ENCODE results near the gene OBSCN. TPM values are rescaled to one million over a fixed set of nuclear protein-coding genes. Genes with fewer than 3 reads are reported as not detected.

The OBSCN gene
- total RNA-seq, 1 donor from 2014 or later: 316 TPM

DNA sequence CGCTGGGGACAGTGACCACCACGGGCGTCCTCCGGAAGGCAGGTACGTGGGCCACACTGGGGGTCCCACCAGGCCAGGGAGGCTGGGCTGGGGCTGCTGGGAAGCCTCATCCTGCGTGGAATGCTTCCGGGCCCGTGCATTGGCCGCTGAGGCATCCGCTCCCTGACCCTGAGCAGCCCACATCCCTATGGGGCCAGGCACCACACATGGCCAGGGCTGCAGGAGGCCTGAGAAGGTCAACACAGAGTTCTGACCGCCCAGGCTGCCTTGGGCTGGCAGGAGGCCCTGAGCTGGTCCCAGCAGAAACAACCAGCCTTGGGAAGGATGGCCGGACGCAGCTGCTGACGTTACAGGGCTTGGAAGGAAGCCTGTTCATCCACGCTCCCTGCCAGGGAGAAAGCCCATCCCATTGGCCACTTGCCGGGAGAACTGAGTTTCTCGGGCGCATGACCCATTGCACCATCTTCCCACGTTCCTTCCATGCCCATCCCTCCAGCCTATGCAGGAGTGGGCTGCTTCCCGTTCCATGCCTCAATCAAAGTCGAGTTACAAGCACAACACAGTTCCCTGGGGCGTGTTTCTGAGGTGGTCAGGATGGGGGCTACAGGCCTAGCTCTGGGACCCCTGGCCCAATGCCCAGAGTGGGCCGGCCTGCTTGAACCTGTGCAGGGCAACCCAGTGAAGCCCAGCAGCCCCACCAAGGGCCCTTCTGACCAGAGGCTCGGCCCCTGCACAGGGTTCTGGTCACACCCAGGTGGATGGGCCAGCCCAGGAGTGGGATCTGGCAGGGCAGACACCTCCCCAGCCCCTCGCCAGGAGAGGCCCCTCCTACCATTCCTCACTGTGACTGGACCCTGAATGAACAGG, 167.1 kb downstream of the OBSCN start:
- intact Hi-C loops (cut with DNase I): no loop called here
- ATAC-seq (ENCODE audit: poor library complexity): peak; percentile 63

DNA sequence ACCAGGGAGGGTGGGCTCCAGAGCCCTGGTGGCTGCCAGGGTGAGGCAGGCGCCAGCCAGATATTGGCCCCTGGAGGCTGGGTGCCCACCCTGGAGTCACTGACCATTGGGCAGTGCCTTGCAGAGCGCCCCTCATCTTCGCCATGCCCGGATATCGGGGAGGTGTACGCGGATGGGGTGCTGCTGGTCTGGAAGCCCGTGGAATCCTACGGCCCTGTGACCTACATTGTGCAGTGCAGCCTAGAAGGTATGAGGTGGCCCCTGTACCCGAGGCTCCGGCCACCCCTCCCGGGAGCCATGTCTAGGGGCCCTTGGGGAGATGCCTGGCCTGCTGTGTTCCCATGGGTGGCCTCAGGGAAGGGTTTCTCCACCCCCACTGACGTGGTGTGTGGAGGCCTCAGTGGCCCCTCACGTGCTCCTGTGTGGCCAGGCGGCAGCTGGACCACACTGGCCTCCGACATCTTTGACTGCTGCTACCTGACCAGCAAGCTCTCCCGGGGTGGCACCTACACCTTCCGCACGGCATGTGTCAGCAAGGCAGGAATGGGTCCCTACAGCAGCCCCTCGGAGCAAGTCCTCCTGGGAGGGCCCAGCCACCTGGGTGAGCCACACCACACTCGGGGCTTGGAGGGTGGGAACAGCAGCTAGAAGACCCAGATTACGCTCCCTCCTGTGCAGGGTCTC, 167.9 kb downstream of the OBSCN start:
- peak; percentile 32 for DNase-seq
- ATAC-seq (ENCODE audit: poor library complexity): no peak
- intact Hi-C loops (cut with DNase I): no loop called here

More for the DNA sequence above, 167.1 kb downstream of the OBSCN start:
- DNase-seq: peak; percentile 94

DNA sequence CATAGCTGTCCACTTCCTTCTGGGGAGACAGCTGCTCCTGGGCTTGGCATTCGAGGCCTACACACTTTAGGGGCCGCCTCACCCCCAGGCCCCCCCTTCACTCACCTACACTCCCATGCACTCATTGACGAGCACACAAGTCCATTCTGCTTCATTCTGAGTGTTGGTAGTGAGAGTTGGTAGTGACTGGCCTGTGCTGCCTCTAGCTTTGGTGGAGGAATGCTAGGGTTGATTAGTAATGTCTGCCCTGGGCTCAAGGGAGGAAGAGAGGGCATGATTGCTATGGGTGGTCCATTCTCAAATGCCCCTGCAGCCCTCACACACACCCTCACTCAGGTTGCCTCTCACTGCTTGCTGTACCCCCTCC, 168.4 kb downstream of the OBSCN start:
- intact Hi-C loops (cut with DNase I): no loop called here
- no peak for ATAC-seq (ENCODE audit: poor library complexity)
- DNase-seq: no peak

DNA sequence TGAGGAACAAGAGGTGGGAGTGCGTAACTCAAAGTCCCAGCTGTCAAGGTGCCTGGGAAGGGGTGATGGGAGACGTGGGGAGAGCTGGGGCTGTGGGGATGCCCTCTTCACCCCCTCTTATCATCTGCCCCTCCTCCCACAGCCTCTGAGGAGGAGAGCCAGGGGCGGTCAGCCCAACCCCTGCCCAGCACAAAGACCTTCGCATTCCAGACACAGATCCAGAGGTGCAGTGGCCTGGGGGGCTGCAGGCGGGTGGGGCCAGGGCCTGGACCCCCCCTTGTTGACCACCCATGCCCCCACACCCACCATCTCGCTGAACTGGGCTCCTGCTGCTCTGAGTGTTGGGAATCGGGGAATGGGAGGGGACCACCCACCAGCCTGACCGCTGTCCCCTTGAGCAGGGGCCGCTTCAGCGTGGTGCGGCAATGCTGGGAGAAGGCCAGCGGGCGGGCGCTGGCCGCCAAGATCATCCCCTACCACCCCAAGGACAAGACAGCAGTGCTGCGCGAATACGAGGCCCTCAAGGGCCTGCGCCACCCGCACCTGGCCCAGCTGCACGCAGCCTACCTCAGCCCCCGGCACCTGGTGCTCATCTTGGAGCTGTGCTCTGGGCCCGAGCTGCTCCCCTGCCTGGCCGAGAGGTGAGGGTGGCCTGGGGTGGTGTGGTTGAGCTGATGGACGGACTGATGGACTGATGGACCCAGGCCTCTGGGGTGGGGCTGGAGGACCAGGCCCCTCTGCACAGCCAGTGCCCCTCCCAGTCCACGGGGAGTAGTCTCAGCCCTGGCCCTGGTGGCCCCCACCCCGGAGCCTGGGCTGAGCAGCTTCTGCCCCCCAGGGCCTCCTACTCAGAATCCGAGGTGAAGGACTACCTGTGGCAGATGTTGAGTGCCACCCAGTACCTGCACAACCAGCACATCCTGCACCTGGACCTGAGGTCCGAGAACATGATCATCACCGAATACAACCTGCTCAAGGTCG, 169.1 kb downstream of the OBSCN start:
- intact Hi-C loops (cut with DNase I): no loop called here
- ATAC-seq (ENCODE audit: poor library complexity): no peak
- peak; percentile 37 for DNase-seq

DNA sequence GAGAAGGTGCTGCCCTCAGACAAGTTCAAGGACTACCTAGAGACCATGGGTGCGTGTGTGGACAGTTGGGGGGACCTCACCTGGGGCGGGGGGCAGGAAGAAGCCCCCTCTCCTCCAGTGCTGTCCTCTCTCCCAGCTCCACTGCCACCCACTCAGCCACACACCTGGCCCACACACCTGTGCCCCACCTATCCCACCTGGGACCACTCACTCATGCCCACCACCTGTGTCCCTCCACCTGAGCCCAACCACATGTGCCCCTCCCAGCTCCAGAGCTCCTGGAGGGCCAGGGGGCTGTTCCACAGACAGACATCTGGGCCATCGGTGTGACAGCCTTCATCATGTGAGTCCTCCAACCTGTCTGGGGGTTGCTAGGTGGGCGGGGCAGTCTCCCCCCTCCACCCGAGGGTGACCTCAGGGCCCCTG, 169.8 kb downstream of the OBSCN start:
- DNase-seq (no peak), ATAC-seq (ENCODE audit: poor library complexity) (no peak)
- intact Hi-C loops (cut with DNase I): no loop called here

DNA sequence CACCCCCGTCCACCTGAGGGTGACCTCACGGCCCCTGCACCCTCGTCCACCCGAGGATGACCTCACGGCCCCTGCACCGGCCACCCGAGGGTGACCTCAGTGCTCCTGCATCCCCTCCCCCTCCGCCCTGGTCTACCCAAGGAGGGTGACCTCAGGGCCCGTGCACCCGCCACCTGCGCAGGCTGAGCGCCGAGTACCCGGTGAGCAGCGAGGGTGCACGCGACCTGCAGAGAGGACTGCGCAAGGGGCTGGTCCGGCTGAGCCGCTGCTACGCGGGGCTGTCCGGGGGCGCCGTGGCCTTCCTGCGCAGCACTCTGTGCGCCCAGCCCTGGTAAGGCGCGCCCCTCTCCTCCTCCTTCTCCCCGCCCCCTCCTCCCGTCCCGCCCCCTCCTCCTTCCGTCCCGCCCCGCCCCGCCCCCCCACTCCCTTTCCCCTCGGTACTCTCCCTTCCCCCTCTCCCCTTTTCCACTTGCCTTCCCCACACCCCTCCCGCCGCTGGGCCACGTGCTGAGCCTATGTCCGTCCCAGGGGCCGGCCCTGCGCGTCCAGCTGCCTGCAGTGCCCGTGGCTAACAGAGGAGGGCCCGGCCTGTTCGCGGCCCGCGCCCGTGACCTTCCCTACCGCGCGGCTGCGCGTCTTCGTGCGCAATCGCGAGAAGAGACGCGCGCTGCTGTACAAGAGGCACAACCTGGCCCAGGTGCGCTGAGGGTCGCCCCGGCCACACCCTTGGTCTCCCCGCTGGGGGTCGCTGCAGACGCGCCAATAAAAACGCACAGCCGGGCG, 170.4 kb downstream of the OBSCN start:
- intact Hi-C loops (cut with DNase I): no loop called here

DNA sequence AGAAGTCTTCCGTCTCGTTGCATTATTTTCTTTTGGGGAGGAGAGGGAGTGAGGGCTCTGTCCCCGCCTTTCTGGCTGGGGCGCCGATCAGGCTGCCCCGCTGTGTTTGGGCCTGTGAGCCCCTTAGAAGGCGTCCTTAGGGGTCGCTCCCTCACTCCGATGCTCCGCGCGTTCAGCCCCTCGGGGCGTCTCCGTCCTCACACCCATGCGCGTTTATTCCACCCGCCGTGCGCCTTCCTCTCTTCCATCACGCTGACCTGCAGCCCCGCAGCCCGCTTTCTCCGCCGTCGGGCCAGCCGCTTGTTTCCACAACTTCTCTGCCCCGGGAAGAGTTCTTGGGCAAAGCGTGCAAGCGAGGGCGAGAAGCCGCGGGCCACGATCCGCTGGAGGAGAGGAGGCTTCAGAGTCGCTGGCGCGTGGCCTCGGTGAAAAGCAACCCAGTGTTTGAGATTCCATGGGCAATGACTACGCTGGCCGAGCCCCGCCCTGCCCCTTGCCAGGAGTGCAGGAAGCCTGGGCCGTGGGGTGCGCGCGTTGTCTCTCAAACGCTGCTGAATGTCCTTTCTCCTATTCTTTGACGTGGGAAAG, 171.1 kb downstream of the OBSCN start:
- intact Hi-C loops (cut with DNase I): no loop called here
- ATAC-seq (ENCODE audit: poor library complexity): no peak
- DNase-seq: peak; percentile 63

More for the DNA sequence above, 170.4 kb downstream of the OBSCN start:
- peak; percentile 89 for DNase-seq
- peak; percentile 41 for ATAC-seq (ENCODE audit: poor library complexity)

DNA sequence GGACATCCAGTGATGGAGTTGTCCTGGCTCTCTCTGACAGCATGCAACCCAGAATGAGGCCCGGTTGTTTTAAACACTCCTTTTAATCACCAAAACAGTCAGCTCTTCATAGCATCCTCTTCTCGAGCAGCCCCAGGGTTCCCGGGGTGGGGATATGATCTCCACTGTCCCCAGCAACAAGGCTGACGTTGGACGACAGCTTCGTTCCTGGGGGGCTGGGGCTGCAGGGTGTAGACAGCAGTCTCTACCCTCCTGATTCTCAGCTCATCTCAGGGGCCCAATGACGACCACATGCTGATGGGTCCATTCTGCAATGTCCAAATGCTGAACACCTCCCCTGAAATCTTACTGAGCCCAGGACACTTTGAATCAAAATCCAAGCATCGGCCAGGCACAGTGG, 171.8 kb downstream of the OBSCN start:
- intact Hi-C loops (cut with DNase I): no loop called here
- no peak for DNase-seq
- ATAC-seq (ENCODE audit: poor library complexity): no peak

DNA sequence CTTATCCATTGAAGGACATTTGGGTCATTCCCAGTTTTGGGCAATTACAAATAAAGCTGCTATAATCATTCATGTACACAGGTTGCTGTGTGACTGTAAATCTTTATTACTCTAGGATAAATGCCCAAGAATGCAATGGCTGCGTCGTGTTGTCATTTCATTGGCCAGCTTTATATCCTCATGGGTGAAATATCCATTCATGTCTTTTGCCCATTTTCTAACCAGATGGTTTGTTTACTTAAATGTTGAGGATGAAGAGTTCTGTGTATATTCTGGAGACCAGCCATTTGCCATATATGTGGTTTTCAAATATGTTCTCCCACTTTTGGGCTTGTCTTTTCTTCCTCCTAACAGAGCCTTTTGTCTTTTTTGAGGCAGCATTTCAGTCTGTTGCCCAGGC, 173.5 kb downstream of the OBSCN start:
- no peak for ATAC-seq (ENCODE audit: poor library complexity)
- intact Hi-C loops (cut with DNase I): no loop called here
- DNase-seq: no peak

DNA sequence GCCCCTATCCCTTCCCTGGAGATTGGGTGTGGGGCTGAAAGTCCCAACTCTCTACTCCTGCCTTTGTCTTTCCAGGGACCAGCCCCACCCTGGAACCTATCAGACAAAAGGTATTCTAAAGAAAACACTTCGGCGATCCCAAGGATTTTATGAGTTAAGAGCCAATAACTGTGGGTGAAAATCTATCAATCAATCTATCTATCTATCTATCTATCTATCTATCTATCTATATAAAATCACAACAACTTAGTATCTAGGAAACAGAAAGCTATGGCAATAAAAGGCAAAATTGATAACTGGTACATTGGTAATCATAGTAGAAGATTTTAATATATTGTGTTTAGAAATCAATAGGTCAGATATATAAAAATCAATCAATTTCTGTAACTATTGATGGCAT, 175.9 kb downstream of the OBSCN start:
- ATAC-seq (ENCODE audit: poor library complexity) (no peak), DNase-seq (no peak)
- intact Hi-C loops (cut with DNase I): no loop called here

DNA sequence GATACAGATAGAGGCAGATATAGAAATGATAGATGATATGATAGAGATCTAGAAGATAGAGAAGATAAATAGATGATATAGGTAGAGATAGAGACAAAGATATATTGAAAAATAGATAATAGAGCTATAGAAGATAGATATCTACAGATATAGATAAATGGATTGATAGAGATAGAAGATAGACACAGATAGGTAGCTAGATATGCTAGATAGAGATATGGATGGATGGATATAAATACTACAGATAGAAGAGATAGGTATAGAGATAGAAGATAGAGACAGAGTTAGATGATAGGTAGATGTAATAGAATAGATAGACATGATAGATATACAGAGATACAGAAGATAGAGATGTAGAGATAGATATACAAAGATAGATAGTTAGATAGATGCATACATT, 177.4 kb downstream of the OBSCN start:
- intact Hi-C loops (cut with DNase I): no loop called here
- DNase-seq: no peak
- no peak for ATAC-seq (ENCODE audit: poor library complexity)

DNA sequence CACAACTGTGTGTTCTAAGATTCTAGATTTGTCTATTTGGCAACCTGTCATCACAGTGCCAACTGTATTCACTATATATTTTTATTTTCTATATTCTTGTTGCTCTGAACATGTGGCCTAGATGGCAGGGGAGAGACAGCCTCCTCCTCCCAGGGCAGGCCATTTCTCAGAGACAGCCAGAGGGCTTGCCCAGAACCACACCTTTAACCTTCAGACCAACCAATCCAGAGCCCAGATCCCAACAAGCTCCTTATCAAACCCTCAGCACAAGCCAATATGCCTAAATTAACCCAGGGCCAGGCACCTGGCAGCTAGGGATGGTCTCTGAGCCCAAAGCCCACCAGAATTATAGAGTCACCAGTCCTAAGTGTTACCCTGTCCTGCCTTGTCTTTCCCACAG, 179.5 kb downstream of the OBSCN start:
- no peak for ATAC-seq (ENCODE audit: poor library complexity)

DNA sequence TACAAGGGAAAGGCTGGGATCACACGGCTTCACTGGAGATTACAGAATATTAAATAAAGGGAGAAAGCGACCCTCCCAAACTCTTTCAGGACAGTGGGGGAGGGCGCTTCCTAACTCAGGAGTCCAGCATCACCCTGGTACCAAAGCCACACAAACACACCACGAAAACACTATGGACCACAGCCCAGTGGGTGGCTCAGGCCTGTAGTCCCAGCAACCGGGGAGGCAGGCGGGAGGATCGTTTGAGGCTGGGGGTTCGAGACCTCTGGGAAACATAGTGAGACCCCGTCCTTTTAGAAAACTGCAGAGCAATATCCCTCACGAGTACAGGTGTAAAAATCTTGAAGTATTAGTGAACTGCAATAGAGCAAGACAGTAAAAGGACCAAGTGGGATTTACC, 182.8 kb downstream of the OBSCN start:
- intact Hi-C loops (cut with DNase I): no loop called here
- DNase-seq: no peak
- ATAC-seq (ENCODE audit: poor library complexity): no peak

More for the DNA sequence above, 179.5 kb downstream of the OBSCN start:
- intact Hi-C loops (cut with DNase I): no loop called here
- no peak for DNase-seq

DNA sequence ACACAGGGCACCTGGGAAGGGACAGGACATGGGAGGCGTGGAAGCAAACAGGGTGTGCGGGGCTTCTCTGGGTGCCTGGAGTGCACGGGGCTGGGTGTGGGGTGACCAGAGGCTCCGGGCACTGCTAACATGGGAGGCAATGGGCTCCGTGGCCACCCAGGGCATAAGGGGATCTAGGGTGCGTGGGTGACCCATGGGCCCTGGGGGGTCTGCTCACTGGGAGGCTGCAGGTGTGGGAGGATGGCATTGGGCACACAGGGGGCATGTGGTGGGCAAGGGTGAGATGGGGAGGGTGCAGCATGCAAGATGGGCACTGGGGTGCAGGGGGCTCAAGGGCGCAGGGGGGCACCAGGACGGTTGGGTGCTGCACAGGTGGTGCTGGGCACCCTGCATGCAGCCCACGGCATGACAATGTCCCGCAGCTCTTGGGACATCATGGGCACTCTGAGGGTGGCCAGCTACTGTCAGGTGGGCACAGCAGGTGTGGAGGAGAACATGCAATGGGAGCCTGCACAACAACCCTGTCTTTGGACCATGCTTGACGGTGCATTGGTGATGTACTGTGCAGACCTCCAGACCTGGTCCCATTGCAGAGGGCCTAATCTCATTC, 183.7 kb downstream of the OBSCN start:
- intact Hi-C loops (cut with DNase I): no loop called here

DNA sequence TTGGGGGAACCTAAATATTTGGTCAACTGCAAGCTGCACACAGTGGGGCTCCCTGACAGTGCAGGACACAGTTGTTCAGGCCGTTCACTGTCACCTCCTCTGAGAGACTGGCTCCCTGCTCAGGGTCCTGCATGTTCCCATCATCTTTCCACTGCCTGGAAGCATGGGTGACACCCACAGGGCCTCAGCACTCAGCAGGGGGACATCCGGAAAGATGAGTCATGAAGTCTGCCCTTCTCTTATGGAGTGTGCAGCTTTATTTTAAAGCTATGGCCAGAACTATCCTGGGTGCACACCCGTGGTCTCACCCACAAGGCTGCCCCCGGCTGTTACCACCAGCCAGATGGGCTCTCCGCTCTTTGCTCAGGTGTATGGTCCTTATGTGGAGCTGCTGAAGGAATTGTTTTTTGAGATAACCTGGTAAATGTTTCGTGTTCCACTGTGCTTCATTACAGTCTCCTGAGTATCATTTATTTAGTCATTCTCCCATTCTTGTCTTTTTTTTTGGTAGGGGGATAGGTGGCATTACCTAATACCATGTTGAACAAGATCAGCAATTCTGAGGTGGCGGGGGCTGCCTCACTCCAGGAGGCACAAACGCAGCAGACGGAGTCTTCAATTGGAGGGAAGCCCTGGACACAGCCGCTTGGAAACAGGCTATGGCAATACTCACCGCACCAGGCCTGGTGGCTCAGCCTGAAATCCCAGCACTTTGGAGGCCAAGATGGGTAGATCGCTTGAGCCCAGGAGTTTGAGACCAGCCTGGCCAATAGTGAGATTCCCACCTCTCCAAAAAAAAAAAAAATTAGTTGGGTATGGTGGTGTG, 184.5 kb downstream of the OBSCN start:
- intact Hi-C loops (cut with DNase I): no loop called here
- no peak for DNase-seq
- ATAC-seq (ENCODE audit: poor library complexity): no peak

More for the DNA sequence above, 183.7 kb downstream of the OBSCN start:
- DNase-seq (no peak), ATAC-seq (ENCODE audit: poor library complexity) (no peak)

DNA sequence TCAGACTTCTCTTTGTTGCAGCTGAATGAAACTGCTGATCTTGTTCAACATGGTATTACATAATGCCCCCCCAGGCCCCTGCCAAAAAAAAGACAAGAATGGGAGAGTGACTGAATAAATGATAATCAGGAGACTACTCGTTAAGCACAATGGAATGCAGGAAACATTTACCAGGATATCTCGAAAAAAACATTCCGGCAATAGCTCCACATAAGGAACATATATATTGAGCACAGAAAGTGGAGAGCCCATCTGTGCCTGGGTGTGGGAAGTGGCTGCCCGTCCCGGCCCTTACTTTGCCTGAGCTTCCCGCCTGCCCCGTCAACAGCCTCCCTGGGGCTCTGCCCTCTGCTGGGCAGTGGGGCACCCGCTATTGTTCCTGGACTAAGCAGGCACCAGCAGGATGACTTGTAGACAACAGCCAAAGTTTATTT, 185.4 kb downstream of the OBSCN start:
- intact Hi-C loops (cut with DNase I): no loop called here
- ATAC-seq (ENCODE audit: poor library complexity) (peak; percentile 87), DNase-seq (peak; percentile 74)

Measured in Right ventricle myocardium superior (tissue), 1 donor.